HG03558 (cell line): ENCODE results near the gene TSPAN5.

Experiments used
- ATAC-seq: cut with Tn5 transposase; IDR thresholded peaks from one replicate; pipeline ENCODE4 v1.9.1; 2021; ENCODE audit warnings: moderate number of reproducible peaks; ENCODE audit not compliant: unreplicated experiment; ENCODE audit errors: extremely low read depth

Gene TSPAN5

DNA sequence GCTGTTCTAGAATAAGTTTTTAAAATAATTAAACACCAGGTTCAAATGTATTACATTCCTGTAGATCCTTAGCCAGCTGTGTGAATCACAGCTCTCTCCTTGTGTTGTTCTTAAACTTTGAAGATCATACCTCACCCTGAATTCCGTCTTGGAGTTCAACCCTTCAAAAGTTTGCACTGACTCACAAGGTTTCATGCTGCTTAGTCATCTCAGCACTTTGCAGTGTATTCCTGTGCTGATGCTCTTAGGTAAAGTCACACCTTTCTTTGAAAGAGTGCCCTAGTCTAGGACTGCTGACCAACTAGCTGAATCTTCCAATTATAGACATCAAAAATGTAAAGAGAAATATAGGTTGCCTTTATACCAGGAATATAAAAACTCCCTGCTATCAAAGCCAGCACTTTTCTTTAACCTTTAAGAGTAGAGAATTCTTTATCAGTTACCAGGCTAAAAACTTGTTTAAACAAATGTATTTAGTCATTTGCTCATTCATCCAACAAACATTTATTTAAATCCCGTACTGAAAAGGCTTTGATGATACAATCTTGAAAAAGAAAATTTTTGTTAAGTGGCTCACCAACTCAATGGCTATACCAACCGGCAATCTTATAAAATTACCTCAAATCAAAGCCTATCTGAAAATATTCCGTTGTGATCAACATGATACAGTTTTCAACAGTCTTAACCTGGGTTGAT lies 227.6 kb downstream of the TSPAN5 start:
- ATAC-seq: no peak

DNA sequence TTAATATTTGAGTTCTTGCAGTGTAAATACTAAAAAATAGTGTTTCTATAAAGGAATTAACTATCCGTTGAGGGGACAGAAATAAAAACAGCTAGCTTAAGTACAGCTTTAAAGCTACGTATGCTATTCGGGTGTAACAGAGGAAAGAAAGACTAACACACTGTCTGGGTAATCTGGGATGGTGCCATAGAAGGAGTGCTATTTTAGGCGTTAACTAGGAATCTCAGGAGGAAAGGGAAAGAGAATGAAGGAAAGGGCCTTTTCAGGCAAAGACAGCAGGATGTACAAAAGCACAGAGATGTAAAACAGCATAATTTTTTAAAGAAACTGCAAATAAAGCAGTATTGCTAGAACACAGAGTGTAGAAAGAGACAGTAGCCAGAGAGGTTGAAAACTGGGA lies 235.4 kb downstream of the TSPAN5 start:
- no peak for ATAC-seq

DNA sequence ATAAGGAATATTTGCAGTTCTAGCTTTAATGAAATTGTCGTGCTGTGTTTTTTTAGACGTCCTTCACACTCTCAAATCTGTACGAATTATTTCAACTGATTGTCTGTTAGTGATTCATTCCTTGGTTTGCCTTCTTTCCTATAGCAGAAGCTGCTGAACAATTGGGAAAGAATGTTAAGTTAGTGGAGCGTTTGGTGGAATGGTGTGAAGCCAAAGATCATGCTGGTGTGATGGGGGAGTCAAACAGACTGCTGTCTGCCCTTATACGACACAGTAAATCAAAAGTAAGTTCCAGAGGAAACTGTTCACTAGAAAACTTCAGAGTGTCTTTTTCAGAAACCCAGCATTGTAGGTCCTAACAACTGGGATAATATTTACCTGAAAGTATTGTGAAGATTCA lies 237.3 kb downstream of the TSPAN5 start:
- no peak for ATAC-seq
